Activated CD4-positive, alpha-beta T cell treated with anti-CD3 and anti-CD28 coated beads, Interleukin-10, Interleukin-2, amounts not matched to agents 100 ng/mL and 50 ng/mL, durations not matched to agents 16 hours and 8 hours (primary cell): ENCODE measurements around the gene BMPER.

Source experiments
- DNase-seq: peaks from one replicate; pipeline ENCODE4 v3.0.0-alpha.2; 2020

The BMPER gene

GRCh38 chr7:33923440-33924229, 18.3 kb downstream of the BMPER start:
- no peak for DNase-seq

GRCh38 chr7:33926535-33926934, 21.2 kb downstream of the BMPER start:
- no peak for DNase-seq

GRCh38 chr7:33928986-33929385, 23.6 kb downstream of the BMPER start:
- DNase-seq = no peak

GRCh38 chr7:33932221-33932620, 26.9 kb downstream of the BMPER start:
- no peak for DNase-seq

GRCh38 chr7:33932832-33933468, 27.6 kb downstream of the BMPER start:
- peak; percentile 61 for DNase-seq

- DNase-seq = no peak
These were observed 28.4 kb downstream of the BMPER start for GRCh38 chr7:33933611-33934281.

GRCh38 chr7:33934391-33934790, 29.1 kb downstream of the BMPER start:
- DNase-seq = no peak

- no peak for DNase-seq
These were observed 31.2 kb downstream of the BMPER start for GRCh38 chr7:33936503-33936902.

GRCh38 chr7:33937871-33938270, 32.5 kb downstream of the BMPER start:
- DNase-seq = no peak

GRCh38 chr7:33939121-33939520, 33.8 kb downstream of the BMPER start:
- no peak for DNase-seq

GRCh38 chr7:33940503-33940902, 35.2 kb downstream of the BMPER start:
- no peak for DNase-seq

- no peak for DNase-seq
These were observed 36.1 kb downstream of the BMPER start for GRCh38 chr7:33941418-33941817.

- DNase-seq = no peak
These were observed 40.9 kb downstream of the BMPER start for GRCh38 chr7:33946094-33946699.

- no peak for DNase-seq
These were observed 44.8 kb downstream of the BMPER start for GRCh38 chr7:33950047-33950714.

GRCh38 chr7:33952824-33953223, 47.5 kb downstream of the BMPER start:
- DNase-seq = no peak

GRCh38 chr7:33958104-33958503, 52.8 kb downstream of the BMPER start:
- DNase-seq = no peak

GRCh38 chr7:33959676-33960075, 54.3 kb downstream of the BMPER start:
- no peak for DNase-seq

- DNase-seq = no peak
These were observed 56.6 kb downstream of the BMPER start for GRCh38 chr7:33961948-33962347.

GRCh38 chr7:33964417-33965182, 59.3 kb downstream of the BMPER start:
- no peak for DNase-seq

GRCh38 chr7:33965183-33965744, 59.9 kb downstream of the BMPER start:
- DNase-seq = no peak

- DNase-seq = no peak
These were observed 63.3 kb downstream of the BMPER start for GRCh38 chr7:33968591-33968990.

GRCh38 chr7:33970536-33970935, 65.2 kb downstream of the BMPER start:
- DNase-seq = no peak
